Esophagus muscularis mucosa (tissue), 4 donors: ENCODE data around the gene SPATA13. TPM values are rescaled to one million over a fixed set of nuclear protein-coding genes. Genes with fewer than 3 reads are reported as not detected.

Experiments used
- DNase-seq: peaks from one replicate; pipeline ENCODE4 v3.0.0-alpha.2; 2017; ENCODE audit errors: extremely low spot score
- H3K27ac ChIP-seq, 4 donors: fragments of 200-600 bp; sonication (generic); replicated peaks in 1 of 4; 1 replicate in 3 of 4; 2 replicates in 1 of 4; pipeline ENCODE4 v1.5.1; 2016 to 2019; ENCODE audit warnings: mild to moderate bottlenecking in 1 of 4
- H3K27me3 ChIP-seq, 4 donors: fragments of 200-600 bp; sonication (generic); one replicate each; pipeline versions ENCODE4 v1.5.1 to v1.6.0; 2016 to 2019
- H3K36me3 ChIP-seq, 4 donors: fragments of 200-600 bp; sonication (generic); one replicate each; pipeline ENCODE4 v1.5.1; 2016 to 2019
- H3K4me1 ChIP-seq, 4 donors: fragments of 200-600 bp; sonication (generic); one replicate each; pipeline ENCODE4 v1.5.1; 2016 to 2019
- H3K4me3 ChIP-seq, 4 donors: fragments of 200-600 bp; sonication (generic); 1 replicate in 2 of 4; 2 replicates in 2 of 4; pipeline ENCODE4 v1.5.1; 2016 to 2019; ENCODE audit warnings: mild to moderate bottlenecking in 4 of 4, moderate library complexity in 1 of 4
- H3K9me3 ChIP-seq, 4 donors: fragments of 200-600 bp; sonication (generic); 1 replicate in 3 of 4; 2 replicates in 1 of 4; pipeline ENCODE4 v1.5.1; 2016 to 2019
- EP300 ChIP-seq: sonication (generic); formaldehyde crosslinking; IDR thresholded peaks from one replicate; pipeline ENCODE4 v1.6.1; 2017; ENCODE audit warnings: antibody characterized with exemption
- POLR2A ChIP-seq: fragments of 450-650 bp; IDR thresholded peaks from one replicate; pipeline ENCODE4 v1.6.1; 2017; ENCODE audit warnings: antibody characterized with exemption, moderate library complexity, mild to moderate bottlenecking, low read depth
- POLR2AphosphoS5 ChIP-seq, 2 donors: sonication (generic); formaldehyde crosslinking; IDR thresholded peaks; one replicate each; pipeline ENCODE4 v1.6.1; 2017; ENCODE audit warnings: antibody characterized with exemption in 2 of 2
- WGBS: methylation state at CpG from one replicate; pipeline ENCODE4 v1.1.5; 2018; 5-methylcytosine and 5-hydroxymethylcytosine counted together
- intact Hi-C: fragments of 100-400 bp; cut with DNase I; formaldehyde crosslinking; loops from one replicate; pipeline ENCODE4 v1.15.1; 2023
- total RNA-seq, 4 donors: library from RNA; depleted of rRNA; stranded (reverse); fragments of >200 nt; gene quantifications; one replicate each; pipeline versions ENCODE4 v1.1.0 to v1.2.1, GENCODE V29; 2016
- TF ChIP-seq, protein P1 (sequence below), 3 experiments: fragments of 200-600 bp in 2 of 3; fragments of 450-650 bp in 1 of 3; sonication (generic) in 2 of 3; IDR thresholded peaks; one replicate each; pipeline ENCODE4 v1.5.1; 2017 to 2019; ENCODE audit warnings: antibody characterized with exemption in 3 of 3, mild to moderate bottlenecking in 2 of 3, moderate library complexity in 1 of 3

SPATA13 gene
- total RNA-seq, 4 donors from 2014 or later, result 9.1 to 21.6 (median 17.1) TPM

DNA sequence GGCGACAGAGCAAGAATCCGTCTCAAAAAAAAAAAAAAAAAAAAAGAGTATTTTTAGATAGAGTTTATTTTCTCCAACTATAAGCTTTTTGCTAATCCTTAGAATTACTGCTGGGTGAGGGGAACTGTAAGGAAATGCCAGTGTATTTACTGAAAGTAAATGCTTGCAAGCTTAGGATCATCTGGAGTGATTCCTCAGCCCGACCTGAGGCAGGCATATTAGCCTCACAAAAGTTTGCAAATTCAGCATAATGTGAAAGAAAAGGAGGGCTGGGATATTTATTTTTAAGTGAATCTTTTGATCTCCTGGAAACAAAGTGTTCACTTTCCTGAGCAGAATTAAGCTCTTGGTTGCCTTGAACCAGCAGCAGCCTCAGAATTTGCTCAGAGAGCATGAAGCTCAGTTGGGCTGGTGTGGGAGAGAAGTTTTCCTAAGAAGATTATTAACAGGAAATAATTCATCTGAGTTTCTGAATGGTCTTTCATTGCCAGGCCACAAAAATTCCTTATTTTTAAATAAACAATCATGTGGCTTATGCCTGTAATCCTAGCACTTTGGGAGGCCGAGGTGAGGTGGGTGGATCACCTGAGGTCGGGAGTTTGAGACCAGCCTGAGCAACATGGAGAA lies 24.7 kb upstream of the SPATA13 start:
- TF ChIP-seq, protein P1, sequence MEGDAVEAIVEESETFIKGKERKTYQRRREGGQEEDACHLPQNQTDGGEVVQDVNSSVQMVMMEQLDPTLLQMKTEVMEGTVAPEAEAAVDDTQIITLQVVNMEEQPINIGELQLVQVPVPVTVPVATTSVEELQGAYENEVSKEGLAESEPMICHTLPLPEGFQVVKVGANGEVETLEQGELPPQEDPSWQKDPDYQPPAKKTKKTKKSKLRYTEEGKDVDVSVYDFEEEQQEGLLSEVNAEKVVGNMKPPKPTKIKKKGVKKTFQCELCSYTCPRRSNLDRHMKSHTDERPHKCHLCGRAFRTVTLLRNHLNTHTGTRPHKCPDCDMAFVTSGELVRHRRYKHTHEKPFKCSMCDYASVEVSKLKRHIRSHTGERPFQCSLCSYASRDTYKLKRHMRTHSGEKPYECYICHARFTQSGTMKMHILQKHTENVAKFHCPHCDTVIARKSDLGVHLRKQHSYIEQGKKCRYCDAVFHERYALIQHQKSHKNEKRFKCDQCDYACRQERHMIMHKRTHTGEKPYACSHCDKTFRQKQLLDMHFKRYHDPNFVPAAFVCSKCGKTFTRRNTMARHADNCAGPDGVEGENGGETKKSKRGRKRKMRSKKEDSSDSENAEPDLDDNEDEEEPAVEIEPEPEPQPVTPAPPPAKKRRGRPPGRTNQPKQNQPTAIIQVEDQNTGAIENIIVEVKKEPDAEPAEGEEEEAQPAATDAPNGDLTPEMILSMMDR (IDR thresholded peaks at IDR 0.05), result no peak
- TF ChIP-seq POLR2AphosphoS5 (IDR thresholded peaks at IDR 0.05) (no peak), EP300 (no peak), POLR2A (no peak)
- no peak overlapping the region for H3K27ac ChIP-seq
- no peaks in the 10 kb centered on the region for H3K36me3 ChIP-seq
- no peak for DNase-seq
- no peaks in the 10 kb centered on the region for H3K4me1 ChIP-seq
- no peak overlapping the region for H3K4me3 ChIP-seq
- WGBS, result 92% methylated on average over 5 of the region's 5 CpGs
- H3K9me3 ChIP-seq, result peaks cover 0 to 12% (median 5%) of the 10 kb centered on the region in 4 donors
- intact Hi-C loops, result no loop called here
- H3K27me3 ChIP-seq, result no peaks in the 10 kb centered on the region

DNA sequence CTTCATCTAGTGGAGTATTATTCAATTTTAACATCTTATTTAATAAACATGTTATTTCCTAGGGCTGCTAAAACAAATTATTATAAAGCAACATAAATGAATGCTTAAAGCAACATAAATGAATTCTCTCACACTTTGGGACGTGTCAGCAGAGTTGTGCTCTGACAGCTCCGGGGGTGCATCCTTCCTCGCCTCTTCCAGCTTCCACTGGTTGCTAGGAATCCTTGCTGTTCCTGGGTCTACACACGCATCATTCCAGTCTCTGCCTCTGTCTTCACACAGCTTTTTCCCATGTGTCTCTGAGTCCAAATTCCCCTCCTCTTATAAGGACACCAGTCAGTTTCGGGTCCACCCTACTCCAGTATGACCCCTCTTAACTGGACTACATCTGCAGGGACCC lies 21.6 kb upstream of the SPATA13 start:
- Histone ChIP-seq H3K9me3 (no peaks in the 10 kb centered on the region), H3K27me3 (no peaks in the 10 kb centered on the region), H3K36me3 (no peaks in the 10 kb centered on the region), H3K27ac (no peak overlapping the region), H3K4me1 (no peaks in the 10 kb centered on the region), H3K4me3 (no peak overlapping the region)
- intact Hi-C loops, result no loop called here
- DNase-seq, result no peak
- 81% methylated on average over 5 of the region's 5 CpGs for WGBS
- TF ChIP-seq, protein P1 (IDR thresholded peaks at IDR 0.05), result no peak
- TF ChIP-seq EP300 (no peak), POLR2A (no peak), POLR2AphosphoS5 (IDR thresholded peaks at IDR 0.05) (no peak)

DNA sequence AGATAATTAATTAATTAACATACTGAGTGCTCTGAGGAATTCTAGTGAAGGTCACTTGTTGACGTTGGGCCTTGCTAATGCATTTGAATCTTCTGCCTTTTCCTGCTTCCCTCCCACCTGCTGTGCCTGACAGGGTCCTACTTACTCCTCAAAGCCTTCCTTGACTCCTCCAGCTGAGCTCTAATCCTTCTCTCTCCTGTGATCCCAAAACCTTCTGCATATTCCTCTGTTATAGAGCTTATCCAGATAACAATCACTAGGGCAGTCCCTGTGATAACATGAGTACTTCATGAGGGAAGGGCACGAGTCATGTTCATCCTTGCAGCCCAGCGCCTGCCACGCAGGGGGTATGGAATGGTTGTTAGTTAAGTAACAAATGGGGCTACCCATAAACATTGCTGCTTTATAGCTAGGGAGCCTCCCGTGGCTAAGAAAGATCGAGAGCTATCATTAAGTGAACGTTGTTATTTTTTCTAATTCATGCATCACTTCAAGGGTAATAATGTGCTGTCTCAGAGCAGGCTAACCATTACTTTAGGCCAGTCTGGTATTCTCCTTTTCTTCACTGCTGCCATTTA lies 19.1 kb upstream of the SPATA13 start:
- no peak for DNase-seq

DNA sequence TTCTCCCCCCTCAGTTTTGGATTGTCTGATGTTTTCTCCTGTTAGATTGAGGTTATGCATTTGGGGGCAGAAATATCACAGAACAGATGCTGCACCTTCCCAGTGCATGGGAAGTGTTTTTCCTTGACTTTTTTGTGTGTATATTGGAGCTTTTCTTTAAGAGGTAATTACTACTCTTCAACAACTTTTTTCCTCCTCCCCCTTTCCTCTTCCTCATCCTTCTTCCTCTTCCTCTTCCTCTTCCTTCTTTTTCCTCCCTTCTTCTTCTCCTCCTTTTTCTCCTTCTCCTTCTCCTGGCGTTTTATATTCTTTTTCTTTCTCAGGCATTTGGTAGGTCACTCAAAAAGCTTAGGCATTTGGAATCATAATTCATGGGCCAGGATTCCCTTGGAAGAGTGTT lies 18.1 kb upstream of the SPATA13 start:
- Histone ChIP-seq H3K27me3 (no peaks in the 10 kb centered on the region), H3K4me1 (no peaks in the 10 kb centered on the region), H3K9me3 (no peaks in the 10 kb centered on the region), H3K4me3 (no peak overlapping the region), H3K27ac (no peak overlapping the region), H3K36me3 (no peaks in the 10 kb centered on the region)
- intact Hi-C loops, result no loop called here
- WGBS, result 68% methylated on average over 1 of the region's 1 CpG
- DNase-seq, result no peak
- TF ChIP-seq EP300 (no peak), POLR2A (no peak), POLR2AphosphoS5 (IDR thresholded peaks at IDR 0.05) (no peak)
- TF ChIP-seq, protein P1 (IDR thresholded peaks at IDR 0.05), result no peak

More for the DNA sequence above, 19.1 kb upstream of the SPATA13 start:
- Histone ChIP-seq H3K27ac (no peak overlapping the region), H3K36me3 (no peaks in the 10 kb centered on the region), H3K4me1 (no peaks in the 10 kb centered on the region), H3K27me3 (no peaks in the 10 kb centered on the region), H3K9me3 (no peaks in the 10 kb centered on the region), H3K4me3 (no peak overlapping the region)
- no peak for TF ChIP-seq EP300
- TF ChIP-seq, protein P1 (IDR thresholded peaks at IDR 0.05), result no peak
- TF ChIP-seq POLR2A, result no peak
- TF ChIP-seq POLR2AphosphoS5 (IDR thresholded peaks at IDR 0.05), result no peak
- intact Hi-C loops, result no loop called here
- WGBS, result 90% methylated on average over 7 of the region's 7 CpGs
